K562 (cell line): ENCODE measurements around the gene CYP46A1. TPM values are rescaled to one million over a fixed set of nuclear protein-coding genes. Genes with fewer than 3 reads are reported as not detected.

Experiments used
- ATAC-seq: fragments of 200-7000 bp; cut with Tn5 transposase; 3 replicates; pipeline ENCODE4 v1.9.1; 2020; ENCODE audit warnings: moderate library complexity
- BruUV-seq: library from RNA; stranded (reverse); fragments of 400-500 nt; replicated peaks from 2 replicates; lab custom pipeline; 2021; lab: Mats Ljungman, UMichigan
- CTCF ChIA-PET: fragments of 300-600 bp; formaldehyde crosslinking; extraction: SDS; loops from one replicate; lab custom pipeline; 2021; ENCODE audit warnings: low intra/inter-chr PET ratio; lab: Yijun Ruan, JAX
- POLR2A ChIA-PET: fragments of 300-600, 350-650 bp; sonication (Branson Sonifier 250); formaldehyde crosslinking; extraction: SDS; loops from one replicate; lab custom pipeline; 2021; ENCODE audit warnings: antibody characterized with exemption, inconsistent platforms; lab: Yijun Ruan, JAX
- DNase-seq, 4 experiments: peaks; one replicate each; pipeline versions ENCODE4 v3.0.0 to v3.0.0-alpha.2; 2011 to 2018; ENCODE audit warnings: low spot score in 3 of 4, mixed read lengths in 3 of 4; ENCODE audit errors: extremely low read depth in 1 of 4
- FAIRE-seq: peaks from 2 replicates; lab custom pipeline; 2011; peaks lifted over from hg19 to GRCh38; lab: Jason Lieb, UNC
- H2AFZ ChIP-seq: 2 replicates; pipeline ENCODE4 v1.6.0; 2011; ENCODE audit warnings: low read depth, low read length, control low read depth, inconsistent platforms
- H3K27ac ChIP-seq: fragments of 200-600 bp; 3 replicates; pipeline ENCODE4 v1.8.0; 2011; ENCODE audit warnings: low read depth, mild to moderate bottlenecking, control low read depth, inconsistent platforms, low read length, moderate library complexity, mixed read lengths; ENCODE audit errors: extremely low read depth
- H3K27me3 ChIP-seq, 2 experiments: fragments of 300-600 bp in 1 of 2; 2 replicates in 1 of 2; 3 replicates in 1 of 2; pipeline versions ENCODE4 v1.6.0 to v1.8.0; 2011; ENCODE audit warnings: inconsistent platforms in 2 of 2, low read length in 2 of 2, mild to moderate bottlenecking in 1 of 2, mixed read lengths in 1 of 2, moderate library complexity in 1 of 2; ENCODE audit not compliant: control insufficient read depth in 2 of 2, insufficient read depth in 2 of 2
- H3K36me3 ChIP-seq: fragments of 300-600 bp; 3 replicates; pipeline ENCODE4 v1.8.0; 2011; ENCODE audit warnings: mild to moderate bottlenecking, low read length, inconsistent platforms; ENCODE audit not compliant: control insufficient read depth, insufficient read depth
- H3K4me1 ChIP-seq, 2 experiments: fragments of 200-600 bp in 1 of 2; replicated peaks in 1 of 2; 2 replicates in 1 of 2; 3 replicates in 1 of 2; pipeline versions ENCODE4 v1.5.1 to v1.8.0; 2011; ENCODE audit warnings: inconsistent platforms in 2 of 2, low read length in 2 of 2, mild to moderate bottlenecking in 1 of 2, mixed read lengths in 1 of 2, moderate library complexity in 1 of 2; ENCODE audit not compliant: control insufficient read depth in 2 of 2, insufficient read depth in 2 of 2
- H3K4me2 ChIP-seq: 2 replicates; pipeline ENCODE4 v1.6.1; 2011; ENCODE audit warnings: low read length, control low read depth, inconsistent platforms, mixed read lengths; ENCODE audit not compliant: insufficient read depth
- H3K4me3 ChIP-seq: fragments of 200-600 bp; sonication (generic), shearing (Covaris generic); 2 replicates; pipeline ENCODE4 v1.5.1; 2016; ENCODE audit warnings: control low read depth, inconsistent platforms
- H3K79me2 ChIP-seq: fragments of 200-600 bp; 3 replicates; pipeline ENCODE4 v1.8.0; 2011; ENCODE audit warnings: low read length, inconsistent platforms; ENCODE audit not compliant: control insufficient read depth, insufficient read depth
- H3K9ac ChIP-seq, 2 experiments: 2 replicates each; pipeline versions ENCODE4 v1.6.0 to v1.6.1; 2011; ENCODE audit warnings: low read depth in 2 of 2, low read length in 2 of 2, control low read depth in 1 of 2, inconsistent platforms in 1 of 2, mild to moderate bottlenecking in 1 of 2, mixed read lengths in 1 of 2; ENCODE audit not compliant: insufficient read depth in 1 of 2
- H3K9me1 ChIP-seq: one replicate; pipeline ENCODE4 v1.6.0; 2011; ENCODE audit warnings: inconsistent platforms, mild to moderate bottlenecking, low read length, moderate library complexity; ENCODE audit not compliant: control insufficient read depth, insufficient read depth
- H3K9me3 ChIP-seq: replicated peaks from 2 replicates; pipeline ENCODE4 v1.5.1; 2011; ENCODE audit warnings: low read depth, low read length, inconsistent platforms; ENCODE audit not compliant: control insufficient read depth, insufficient read depth
- H4K20me1 ChIP-seq: replicated peaks from 2 replicates; pipeline ENCODE4 v1.6.1; 2011; ENCODE audit warnings: low read length, inconsistent platforms, mixed read lengths; ENCODE audit not compliant: control insufficient read depth, insufficient read depth
- NFIC ChIP-seq: fragments of 450-650 bp; IDR thresholded peaks from 2 replicates; pipeline ENCODE4 v1.6.1; 2017; ENCODE audit warnings: mild to moderate bottlenecking, inconsistent platforms
- NONO ChIP-seq, 2 experiments: fragments of 200-400 bp in 1 of 2; fragments of 450-650 bp in 1 of 2; formaldehyde crosslinking in 1 of 2; IDR thresholded peaks; 2 replicates each; pipeline ENCODE4 v1.6.1; 2017; ENCODE audit warnings: low read depth in 2 of 2, mild to moderate bottlenecking in 2 of 2, moderate library complexity in 2 of 2, low read length in 1 of 2
- WGBS: fragments of 100-300 bp; shearing (Covaris generic); methylation state at CpG from one replicate; pipeline ENCODE4 v1.1.6; 2016; ENCODE audit warnings: low coverage, mixed read lengths; ENCODE audit not compliant: insufficient coverage; ENCODE audit errors: missing lambda C conversion rate; 5-methylcytosine and 5-hydroxymethylcytosine counted together
- in situ Hi-C: fragments of 300-500 bp; cut with MboI; formaldehyde crosslinking; loops from 4 replicates; pipeline ENCODE4 v1.15.0; 2018; ENCODE audit warnings: inconsistent platforms, mixed read lengths
- intact Hi-C: fragments of 100-400 bp; cut with micrococcal nuclease; formaldehyde crosslinking; loops from 2 replicates; pipeline ENCODE4 v1.14.2; 2022
- polyA plus RNA-seq, 8 experiments: library from polyadenylated mRNA; depleted of rRNA in 4 of 8; stranded (reverse) in 5 of 8; unstranded in 3 of 8; fragments of >200 nt; fragmentation: Nextera tagmentation in 2 of 8; fragmentation: Illumina TruSeq in 1 of 8; extraction: Ambion mirVana in 2 of 8; extraction: Trizol in 1 of 8; gene quantifications; 2 replicates each; pipeline versions ENCODE4 v1.2.1 to v1.2.3, GENCODE V29; 2011 to 2014; ENCODE audit warnings: inconsistent platforms in 1 of 8, missing spikeins in 1 of 8
- total RNA-seq, 7 experiments: library from RNA; depleted of rRNA in 6 of 7; stranded (reverse); fragments of >200 nt in 6 of 7; fragmentation: Illumina TruSeq in 2 of 7; extraction: Trizol in 2 of 7; gene quantifications; 2 replicates each; pipeline versions ENCODE4 v1.2.1 to v1.2.3, GENCODE V29; 2011 to 2021; ENCODE audit warnings: low replicate concordance in 1 of 7
- TF ChIP-seq, protein P1 (sequence below): fragments of 450-650 bp; IDR thresholded peaks from 2 replicates; pipeline ENCODE4 v1.6.1; 2016; ENCODE audit warnings: mild to moderate bottlenecking

Gene CYP46A1
- total and polyA plus RNA-seq, 9 of the 15 experiments (the other 6 are each of a cell fraction or from before 2014, with no cell fraction given): not detected

GRCh38 chr14:99759546-99759925 is 75.4 kb downstream of the CYP46A1 start:
- TF ChIP-seq, protein P1, sequence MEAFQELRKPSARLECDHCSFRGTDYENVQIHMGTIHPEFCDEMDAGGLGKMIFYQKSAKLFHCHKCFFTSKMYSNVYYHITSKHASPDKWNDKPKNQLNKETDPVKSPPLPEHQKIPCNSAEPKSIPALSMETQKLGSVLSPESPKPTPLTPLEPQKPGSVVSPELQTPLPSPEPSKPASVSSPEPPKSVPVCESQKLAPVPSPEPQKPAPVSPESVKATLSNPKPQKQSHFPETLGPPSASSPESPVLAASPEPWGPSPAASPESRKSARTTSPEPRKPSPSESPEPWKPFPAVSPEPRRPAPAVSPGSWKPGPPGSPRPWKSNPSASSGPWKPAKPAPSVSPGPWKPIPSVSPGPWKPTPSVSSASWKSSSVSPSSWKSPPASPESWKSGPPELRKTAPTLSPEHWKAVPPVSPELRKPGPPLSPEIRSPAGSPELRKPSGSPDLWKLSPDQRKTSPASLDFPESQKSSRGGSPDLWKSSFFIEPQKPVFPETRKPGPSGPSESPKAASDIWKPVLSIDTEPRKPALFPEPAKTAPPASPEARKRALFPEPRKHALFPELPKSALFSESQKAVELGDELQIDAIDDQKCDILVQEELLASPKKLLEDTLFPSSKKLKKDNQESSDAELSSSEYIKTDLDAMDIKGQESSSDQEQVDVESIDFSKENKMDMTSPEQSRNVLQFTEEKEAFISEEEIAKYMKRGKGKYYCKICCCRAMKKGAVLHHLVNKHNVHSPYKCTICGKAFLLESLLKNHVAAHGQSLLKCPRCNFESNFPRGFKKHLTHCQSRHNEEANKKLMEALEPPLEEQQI: no peak
- no peak for TF ChIP-seq NFIC
- no peak for TF ChIP-seq NONO (IDR thresholded peaks at IDR 0.05; ENCODE audit: low read depth in 2 of 2, low read length in 1 of 2)
- Histone ChIP-seq H3K27me3 (peaks cover 3 to 68% of the 10 kb centered on the region in 2 experiments; a peak in 4 of 5 replicates), H3K9ac (no peak overlapping the region), H3K79me2 (no peaks in the 10 kb centered on the region), H3K4me3 (no peak overlapping the region), H3K27ac (no peak overlapping the region), H3K4me1 (no peaks in the 10 kb centered on the region; a peak in 1 of 5 replicates), H3K4me2 (no peak overlapping the region), H3K9me3 (no peaks in the 10 kb centered on the region), H3K36me3 (no peaks in the 10 kb centered on the region), H4K20me1 (no peaks in the 10 kb centered on the region), H3K9me1 (no peaks in the 10 kb centered on the region), H2AFZ (no peak overlapping the region)
- DNase-seq (no peak), ATAC-seq (no peak), FAIRE-seq (no peak)
- in situ Hi-C loops: no loop called here
- CTCF ChIA-PET: no interaction called here
- POLR2A ChIA-PET: interaction anchor here (0.6 kb wide), 1 partner anchor 62 kb away, joined by 3 read pairs; no protein-coding TSS in a partner anchor
- BruUV-seq: no TSS peak
- WGBS: 3% methylated on average over 8 of the region's 9 CpGs
- intact Hi-C loops: no loop called here
